RPMI8226 (cell line): ENCODE results near the gene ESRP2.
A peak's percentile ranks its signal among the peaks of the same experiment; 100 is the strongest.

ENCODE experiments used
- DNase-seq: peaks from one replicate; pipeline ENCODE4 v3.0.0-alpha.2; 2015

The ESRP2 gene

DNA sequence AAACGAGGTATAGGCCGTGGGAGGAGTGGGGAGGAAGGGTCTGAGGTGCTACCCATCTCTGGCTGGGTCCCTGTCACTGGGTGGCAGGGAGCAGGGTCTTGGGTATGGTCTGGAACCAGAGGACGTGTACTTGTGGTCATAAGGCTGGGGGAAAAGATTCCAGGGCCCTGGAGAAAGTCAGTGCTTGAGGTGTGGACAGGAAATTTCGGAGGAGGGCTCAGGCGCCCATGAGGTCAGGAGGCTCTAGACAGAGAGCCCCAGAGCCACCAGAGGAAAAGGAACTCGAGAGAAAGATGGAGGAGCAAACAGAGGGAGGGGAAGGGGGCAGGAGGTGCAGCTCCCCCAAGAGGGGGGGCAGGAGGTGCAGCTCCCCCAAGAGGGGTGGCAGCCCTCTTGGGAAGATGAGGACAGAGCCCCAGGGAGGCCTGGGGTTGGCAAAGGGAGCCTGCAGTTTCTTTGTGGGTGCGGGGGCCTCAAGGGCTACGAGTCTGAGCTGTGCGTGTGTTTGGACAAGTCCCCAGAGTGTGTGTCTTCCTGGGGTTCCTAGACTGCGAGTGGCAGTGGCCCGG is 27.7 kb upstream of the ESRP2 start:
- DNase-seq: no peak

DNA sequence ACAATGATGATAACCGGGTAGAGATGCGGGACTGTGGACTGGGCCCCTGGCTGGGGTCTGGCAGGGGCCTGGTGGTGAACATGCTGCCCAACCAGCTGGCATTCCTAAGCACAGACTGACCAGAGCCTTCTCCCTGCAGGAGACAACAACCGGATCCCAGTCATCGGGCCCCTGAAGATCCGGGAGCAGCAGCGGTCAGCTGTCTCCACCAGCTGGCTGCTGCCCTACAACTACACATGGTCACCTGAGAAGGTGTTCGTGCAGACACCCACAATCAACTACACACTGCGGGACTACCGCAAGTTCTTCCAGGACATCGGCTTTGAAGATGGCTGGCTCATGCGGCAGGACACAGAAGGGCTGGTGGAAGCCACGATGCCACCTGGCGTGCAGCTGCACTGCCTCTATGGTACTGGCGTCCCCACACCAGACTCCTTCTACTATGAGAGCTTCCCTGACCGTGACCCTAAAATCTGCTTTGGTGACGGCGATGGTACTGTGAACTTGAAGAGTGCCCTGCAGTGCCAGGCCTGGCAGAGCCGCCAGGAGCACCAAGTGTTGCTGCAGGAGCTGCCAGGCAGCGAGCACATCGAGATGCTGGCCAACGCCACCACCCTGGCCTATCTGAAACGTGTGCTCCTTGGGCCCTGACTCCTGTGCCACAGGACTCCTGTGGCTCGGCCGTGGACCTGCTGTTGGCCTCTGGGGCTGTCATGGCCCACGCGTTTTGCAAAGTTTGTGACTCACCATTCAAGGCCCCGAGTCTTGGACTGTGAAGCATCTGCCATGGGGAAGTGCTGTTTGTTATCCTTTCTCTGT is 23.3 kb upstream of the ESRP2 start:
- DNase-seq: no peak

DNA sequence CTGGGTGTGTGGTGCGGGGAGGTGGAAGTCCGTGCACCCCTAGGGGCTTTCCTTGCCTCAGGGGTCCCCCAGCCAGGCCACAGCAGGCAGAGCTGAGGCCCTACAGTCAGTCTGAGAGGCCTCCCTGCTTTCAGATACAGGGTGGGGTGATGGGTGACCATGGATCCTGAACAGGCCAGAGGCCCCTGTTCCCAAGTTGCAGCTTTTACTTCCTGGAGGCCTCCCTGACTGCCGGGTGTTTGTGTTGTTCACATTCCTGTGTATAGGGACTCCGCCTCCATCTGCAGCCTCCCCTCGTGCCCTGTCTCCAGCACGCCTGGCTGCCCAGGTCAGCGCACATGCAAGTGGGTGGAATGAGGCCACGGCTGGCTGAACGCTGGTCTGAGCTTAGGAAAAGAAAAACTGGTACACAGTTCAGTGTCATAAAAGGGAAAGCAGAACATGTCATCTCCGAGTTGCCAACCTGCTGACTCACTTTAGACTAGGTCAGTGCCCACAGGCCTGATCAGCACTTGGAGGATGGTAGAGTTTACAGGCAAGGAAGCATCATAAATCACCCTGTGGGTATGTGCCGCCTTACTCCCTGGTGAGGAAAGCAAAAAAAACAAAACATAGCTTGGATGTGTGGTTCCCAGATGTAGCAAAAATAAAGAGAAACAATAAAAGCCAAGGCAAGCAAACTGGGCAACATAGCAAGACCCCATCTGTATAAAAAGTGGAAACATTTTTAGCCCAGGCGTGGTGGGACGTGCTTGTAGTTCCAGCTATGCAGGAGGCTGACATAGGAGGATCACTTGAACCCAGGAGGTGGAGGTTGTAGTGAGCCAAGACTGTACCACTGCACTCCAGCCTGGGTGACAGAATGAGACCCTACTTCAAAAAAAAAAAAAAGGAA is 22.2 kb upstream of the ESRP2 start:
- peak; percentile 69 for DNase-seq

DNA sequence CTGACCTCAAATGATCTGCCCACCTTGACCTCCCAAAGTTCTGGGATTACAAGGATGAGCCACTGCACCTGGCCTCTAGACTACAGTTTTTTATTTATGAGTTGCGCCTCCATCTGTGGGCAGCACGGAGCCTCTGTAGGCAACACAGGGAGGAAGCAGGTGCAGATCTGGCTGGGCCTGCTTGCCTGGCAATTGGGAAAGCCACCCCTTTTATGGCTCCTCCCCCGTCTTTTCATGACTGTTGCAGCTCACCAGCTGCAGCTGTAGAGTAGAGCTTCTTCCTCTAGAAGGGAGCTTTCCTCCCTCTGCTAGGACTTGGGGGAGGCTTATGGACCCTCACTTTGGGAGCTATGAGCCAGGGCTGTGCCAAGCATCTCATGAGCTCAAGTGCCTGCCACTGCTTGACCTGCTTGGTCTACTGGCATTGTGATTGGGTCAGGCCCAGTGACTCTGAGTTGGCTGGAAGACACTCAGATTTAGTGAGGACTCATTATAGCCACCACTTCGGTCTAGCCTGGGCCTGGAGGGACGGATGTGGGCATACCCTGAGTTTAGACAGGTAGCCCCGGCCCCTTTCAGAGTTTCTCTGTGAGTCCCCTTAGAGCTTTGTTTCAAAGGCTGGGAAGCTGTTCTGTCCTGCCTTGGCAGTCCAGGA is 21.5 kb upstream of the ESRP2 start:
- peak; percentile 97 for DNase-seq

DNA sequence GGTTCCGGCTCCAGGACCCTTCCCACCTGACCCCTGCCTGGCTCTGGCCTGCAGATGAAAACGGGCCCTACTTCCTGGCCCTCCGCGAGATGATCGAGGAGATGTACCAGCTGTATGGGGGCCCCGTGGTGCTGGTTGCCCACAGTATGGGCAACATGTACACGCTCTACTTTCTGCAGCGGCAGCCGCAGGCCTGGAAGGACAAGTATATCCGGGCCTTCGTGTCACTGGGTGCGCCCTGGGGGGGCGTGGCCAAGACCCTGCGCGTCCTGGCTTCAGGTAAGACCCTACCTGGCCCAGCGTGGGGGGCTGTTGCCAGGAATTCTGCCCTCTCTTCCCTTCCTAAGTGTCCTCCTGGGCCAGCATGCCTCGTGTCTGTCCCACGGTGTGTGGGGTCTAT is 19.8 kb upstream of the ESRP2 start:
- no peak for DNase-seq

DNA sequence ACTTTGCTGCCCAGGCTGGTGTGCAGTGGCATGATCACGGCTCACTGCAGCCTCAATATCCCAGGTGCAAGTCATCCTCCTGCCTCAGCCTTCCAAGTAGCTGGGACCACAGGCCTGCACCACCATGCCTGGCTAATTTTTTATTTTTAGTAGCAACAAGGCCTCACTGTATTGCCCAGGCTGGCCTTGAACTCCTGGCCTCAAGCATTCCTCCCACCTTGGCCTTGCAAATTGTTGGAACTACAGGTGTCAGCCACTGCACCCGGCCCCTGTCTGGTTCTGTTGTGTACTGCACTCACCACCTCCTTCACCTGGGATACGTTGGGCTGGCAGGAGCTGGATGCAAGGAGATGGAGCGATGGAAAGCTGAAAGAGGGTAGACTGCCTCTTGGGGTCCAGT is 17.8 kb upstream of the ESRP2 start:
- no peak for DNase-seq

DNA sequence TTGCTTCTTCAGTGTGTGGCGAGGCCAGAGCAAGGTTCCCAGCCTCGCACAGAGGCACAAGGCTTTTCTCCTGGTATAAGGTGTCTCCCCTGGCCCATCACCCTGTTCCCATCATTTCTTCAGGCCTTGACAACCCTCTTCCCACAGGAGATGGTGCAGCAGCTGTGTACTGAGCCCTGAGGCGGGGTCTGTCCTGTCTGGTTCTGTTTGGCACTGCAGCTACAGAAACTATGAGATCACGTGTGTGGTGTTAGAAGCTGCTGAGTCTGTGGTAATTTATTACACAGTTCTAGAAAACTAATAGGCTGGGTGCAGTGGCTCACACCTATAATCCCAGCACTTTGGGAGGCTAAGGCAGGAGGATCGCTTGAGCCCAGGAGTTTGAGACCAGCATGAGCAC is 16.5 kb upstream of the ESRP2 start:
- peak; percentile 83 for DNase-seq

DNA sequence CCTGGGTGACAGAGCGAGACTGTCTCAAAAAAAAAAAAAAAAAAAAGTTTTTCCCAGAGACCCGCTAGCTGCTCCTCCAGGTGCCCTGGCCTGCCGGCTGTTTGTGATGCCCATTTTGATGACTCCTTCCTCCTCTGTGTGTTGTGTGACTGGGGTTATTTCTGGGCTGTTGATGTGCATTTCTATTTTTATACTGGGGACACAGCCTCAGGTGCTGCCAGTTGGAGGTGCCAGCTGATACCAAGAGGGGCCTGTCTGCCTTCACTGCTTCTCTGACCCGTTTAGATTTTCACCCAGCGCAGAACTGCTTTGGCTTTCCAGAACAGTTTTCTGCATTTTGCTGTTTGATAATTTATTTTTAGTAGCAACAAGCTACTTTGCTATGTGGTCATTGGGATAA is 15.9 kb upstream of the ESRP2 start:
- peak; percentile 95 for DNase-seq

DNA sequence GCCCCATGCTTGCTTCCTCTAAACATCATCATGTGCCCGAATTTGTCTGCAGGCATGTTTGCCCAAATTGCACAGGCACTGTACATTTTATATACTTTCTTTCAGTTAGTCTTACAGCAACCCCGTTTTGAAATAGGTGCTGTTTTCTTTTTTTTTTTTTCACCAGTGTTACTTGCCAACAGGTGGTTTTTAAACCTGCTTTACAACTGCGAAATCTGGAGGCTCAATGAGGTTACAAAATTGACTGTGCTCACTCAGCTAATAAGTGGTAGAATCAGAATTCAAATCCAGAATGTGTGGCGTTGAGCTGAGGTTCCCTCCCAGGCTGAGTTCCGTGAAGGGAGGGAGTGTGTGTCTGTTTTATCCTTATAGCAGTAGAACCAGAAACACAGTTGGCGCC is 15.0 kb upstream of the ESRP2 start:
- peak; percentile 73 for DNase-seq

DNA sequence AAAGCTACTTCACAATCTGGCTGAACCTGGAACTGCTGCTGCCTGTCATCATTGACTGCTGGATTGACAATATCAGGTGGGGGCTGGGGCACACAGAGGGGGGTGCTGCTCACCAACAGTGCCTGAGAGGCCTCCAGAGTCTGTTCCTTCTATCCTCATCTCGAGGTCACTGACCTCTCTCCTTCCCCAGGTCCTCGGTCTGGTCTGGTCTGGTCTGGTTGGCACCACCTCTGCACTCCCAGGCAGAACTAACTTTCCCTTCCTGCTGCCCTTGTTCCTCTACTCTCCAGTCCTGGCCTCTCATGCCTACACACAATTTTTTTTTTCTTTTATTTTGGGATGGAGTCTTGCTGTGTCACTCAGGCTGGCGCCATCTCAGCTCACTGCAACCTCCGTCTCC is 13.4 kb upstream of the ESRP2 start:
- no peak for DNase-seq

DNA sequence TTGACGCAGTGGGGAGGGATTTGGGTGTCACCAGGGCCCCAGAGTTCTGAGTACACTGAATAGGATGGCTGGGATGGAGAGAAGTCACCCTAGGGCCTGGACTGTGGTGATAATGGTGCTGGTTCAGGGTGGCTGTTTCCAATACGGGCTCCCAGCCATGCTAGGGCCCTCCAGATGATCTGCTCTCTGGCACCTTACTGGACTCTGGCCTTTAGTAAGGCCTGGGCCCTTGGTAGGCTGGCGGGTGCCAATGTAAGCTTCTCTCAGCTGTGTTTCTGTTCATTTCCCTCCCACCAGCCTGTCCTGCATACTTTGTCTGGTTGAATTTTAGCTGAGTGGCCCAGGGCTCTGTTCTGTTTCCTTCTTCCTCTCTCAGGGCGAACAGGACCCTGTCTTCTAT is 12.0 kb upstream of the ESRP2 start:
- no peak for DNase-seq

DNA sequence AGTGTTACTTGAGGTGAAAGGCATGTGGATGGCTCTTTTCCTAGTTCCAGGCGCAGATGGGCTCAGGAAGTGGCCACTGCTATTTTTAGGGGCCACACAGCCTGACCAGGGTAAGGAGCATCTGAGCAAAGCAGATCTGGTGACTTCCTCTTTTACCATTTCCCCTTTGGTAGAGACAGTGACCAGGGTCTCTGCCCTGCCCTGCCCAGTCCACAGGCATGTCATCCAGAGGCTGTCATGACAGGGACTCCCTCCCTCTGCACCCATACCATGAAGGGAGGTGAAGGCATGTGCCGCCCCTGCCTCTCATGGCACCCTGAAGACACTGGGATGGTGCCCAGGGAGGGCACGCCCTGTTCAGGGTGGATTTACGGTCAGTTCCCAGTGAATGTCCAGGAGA is 11.5 kb upstream of the ESRP2 start:
- no peak for DNase-seq

DNA sequence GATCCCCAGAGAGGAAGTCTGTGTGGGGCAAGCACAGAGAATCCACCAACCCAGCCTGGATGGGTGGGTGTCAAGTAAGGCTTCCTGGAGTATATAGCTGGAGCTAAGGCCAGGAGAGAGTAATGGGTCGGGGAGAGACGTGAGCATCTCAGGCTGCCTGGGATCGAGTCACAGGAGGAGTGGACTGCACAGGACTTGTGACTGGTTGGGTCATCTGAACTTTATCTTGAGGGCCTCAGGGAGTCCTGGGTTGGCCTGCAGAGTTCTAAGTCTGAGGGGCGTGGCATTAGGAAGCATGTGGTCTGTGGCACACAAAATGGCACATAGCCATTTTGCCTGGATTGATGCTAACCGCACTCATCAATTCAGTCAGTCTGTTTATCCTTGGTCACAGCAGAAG is 10.7 kb upstream of the ESRP2 start:
- DNase-seq: peak; percentile 80

DNA sequence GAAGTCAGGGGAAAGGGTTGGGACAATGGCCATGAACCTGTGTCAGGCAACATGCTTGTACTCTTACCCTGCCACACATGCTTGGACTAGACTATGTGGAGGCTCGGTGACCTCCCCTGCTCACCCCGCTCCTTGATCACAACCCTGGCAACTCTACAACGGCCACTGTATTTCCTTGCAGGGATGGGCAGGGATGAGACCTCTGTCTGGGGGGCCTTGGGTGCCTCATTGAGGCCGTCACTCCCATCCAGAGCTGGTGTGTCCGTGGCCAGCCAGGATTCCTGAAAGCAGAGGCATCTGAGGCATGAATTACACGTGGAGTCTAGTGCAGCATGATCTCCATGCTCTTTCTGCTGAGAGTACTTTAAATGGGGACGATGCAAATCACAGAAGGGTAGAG is 10.2 kb upstream of the ESRP2 start:
- no peak for DNase-seq

DNA sequence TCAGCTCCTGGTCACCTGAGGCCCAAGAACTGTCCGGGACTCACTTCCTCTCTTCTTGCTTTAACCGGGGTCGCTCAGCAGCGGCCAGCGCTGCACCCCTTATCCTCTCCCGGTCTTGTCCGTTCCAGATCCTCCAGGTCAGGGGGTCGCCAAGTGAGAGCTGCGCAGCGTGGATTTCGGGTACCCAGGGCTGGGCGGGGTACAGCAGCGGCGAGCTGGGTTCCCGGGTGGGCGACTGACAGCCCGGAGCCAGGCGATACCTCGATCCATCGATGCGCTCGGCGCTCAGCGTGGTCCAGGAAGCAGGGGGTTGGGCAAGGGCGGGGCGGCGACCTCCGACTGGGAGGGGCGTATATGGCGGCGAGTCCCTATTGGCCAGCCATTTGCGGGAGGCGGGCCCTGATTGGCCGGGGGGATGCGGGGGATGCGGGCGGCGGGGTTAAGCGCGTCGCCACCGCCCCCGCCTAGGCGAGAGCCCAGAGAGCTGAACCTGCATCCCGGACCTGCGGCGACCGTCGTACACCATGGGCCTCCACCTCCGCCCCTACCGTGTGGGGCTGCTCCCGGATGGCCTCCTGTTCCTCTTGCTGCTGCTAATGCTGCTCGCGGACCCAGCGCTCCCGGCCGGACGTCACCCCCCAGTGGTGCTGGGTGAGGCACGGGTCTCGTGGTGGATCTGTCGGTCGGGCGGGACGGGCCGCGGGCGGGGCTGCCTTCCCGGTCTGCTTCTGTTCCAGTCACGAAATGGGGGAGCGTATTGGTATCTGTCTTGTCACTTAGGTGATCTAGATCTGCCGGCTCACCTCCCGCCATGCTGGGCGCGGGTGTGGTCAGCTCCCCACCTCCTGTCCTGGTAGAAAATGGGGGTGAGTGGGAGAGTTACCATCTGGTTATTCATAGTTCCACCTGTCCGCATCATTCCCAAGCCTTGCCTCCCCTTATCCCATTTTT is 9.3 kb upstream of the ESRP2 start, which contains the start of gene PLA2G15:
TSS of gene PLA2G15 (plus strand) at position 471 of the 951 bp plus-strand sequence. CDS start at position 525, 54 bp downstream.
- peak; percentile 97 for DNase-seq

DNA sequence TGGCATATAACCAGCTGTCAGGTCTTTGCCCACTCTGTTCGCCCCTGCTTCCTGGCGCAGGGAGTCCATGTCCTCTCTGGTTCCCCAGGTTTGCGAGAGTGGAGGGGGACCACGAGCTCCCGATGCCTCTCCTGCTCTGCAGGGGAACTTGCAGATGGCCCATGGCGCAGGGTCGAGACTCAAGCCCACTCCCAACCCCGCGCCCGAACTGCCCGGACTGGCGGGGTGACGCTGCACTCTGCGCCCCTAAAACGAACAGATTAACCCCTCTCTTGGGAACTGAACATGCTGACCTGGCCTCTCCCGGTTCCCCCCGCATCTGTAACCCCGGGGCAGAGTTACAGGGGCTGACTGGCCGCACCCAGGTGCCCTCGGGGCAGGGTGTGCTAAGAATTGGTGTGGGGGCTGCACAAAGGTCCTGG is 8.6 kb upstream of the ESRP2 start:
- no peak for DNase-seq

DNA sequence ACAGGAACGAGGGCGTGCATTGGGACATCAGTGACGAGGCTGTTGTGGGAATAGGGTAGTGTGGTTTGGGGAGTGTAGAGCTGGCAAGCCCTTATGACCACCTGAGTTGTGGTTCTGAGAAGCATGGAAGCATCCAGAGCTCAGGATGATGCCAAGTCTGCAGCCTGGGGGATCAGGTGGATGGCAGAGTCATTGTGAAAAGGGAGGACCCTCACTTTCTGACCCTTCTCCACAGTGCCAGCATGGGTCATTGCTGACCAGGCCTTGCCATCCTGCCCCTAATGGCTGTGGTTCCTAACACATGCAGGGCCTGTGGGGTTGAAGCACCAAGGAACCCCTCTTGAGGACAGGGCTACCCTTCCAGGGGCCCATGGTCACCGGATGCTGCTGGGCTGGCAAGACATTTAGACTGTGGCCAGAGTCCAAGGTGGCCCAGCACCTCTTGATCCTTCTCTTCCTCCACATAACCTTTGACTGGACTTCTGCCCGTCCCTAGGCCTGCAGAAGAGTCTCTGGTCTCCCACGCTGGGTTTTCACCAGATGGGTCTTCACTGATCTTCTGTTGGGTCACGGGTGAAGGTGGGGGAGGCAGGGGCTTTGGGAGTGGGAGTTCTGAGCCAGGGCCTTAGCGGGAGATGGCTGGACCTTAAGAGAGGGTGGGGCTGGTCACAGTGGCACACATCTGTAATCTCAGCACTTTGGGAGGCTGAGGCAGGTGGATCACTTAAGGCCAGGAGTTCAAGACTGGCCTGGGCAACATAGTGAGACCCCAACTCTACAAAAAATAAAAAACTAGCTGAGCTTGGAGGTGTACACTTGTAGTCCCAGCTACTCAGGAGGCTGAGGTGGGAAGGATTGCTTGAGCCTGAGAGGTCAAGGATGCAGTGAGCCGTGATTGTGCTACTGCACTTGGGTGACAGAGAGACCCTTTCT is 7.3 kb upstream of the ESRP2 start:
- no peak for DNase-seq

DNA sequence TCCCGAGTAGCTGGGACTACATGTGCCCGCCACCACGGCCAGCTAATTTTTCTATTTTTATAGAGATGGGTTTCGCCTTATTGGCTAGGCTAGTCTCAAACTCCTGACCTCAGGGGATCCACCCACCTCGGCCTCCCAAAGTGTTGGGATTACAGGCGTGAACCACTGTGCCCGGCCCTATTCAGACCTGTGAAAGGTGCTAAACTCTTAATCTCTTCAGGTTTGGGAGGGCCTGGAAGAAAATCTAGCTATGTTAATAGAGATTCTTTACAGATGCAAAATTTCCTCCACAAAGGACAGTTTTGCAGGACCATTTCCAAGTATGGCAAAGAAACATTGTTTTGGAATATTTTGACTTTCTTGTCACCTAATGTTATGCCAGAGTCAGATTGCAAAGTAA is 6.2 kb upstream of the ESRP2 start:
- DNase-seq: no peak

DNA sequence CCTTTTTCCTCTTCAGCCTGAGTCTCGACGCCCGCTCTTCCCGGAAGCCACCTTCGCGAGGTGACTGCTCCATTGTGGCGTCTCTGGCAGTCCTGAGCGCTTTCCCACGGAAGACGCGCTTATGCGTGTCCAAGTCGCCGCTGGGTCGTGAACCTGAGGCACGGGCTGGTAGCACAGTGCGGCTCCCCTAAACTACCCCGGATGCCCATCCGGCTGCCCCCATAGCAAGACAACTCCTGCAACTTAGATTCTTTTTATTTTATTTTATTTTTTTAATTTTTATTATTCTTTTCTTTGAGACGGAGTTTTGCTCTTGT is 2.1 kb upstream of the ESRP2 start:
- DNase-seq: no peak

DNA sequence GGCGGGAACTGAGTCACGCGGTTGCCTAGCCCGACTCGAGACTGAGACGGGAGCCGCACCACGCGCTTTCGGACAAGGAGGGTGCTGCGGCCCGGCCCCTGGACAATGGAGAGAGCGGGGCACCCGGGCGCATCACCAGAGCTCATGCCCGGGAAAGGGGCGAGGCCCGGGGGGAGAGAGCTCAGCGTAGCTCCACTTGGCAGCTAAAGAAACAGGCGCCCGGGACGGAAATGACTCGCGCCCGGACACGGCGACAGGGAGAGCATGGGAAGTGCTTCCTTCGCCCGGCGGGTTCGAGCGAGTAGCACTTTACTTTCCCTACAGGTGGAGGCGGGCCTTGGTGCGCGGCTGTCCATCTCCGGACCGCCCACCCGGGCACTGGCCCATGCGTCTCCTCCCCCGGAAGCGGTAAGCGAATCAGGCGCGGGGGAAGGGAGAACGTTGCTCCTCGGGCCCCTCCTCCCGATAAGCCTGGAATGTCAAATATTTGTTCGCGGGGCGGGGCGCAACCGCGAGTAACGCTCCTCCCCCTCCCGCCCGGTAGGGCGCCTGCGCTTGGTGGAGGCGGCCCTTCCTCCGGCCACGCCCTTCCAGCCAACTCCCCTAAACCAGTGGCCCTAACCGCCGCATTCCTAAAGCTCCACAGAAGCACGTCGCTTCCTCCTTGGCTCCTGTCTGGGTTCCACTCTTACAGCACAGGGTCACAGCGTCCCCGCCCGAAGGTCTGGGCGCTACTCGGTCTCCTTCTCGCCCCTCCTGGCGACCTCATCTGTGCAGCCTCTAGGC is 1.5 kb upstream of the ESRP2 start:
- DNase-seq: peak; percentile 100
